H9 (cell line): ENCODE results near the gene PRPF19. TPM values are rescaled to one million over a fixed set of nuclear protein-coding genes. Genes with fewer than 3 reads are reported as not detected.

Source experiments
- DNase-seq: peaks from one replicate; pipeline ENCODE4 v3.0.0-alpha.2; 2017
- H2AFZ ChIP-seq: one replicate; pipeline ENCODE4 v1.6.1; 2013; ENCODE audit warnings: mild to moderate bottlenecking, low read length, control low read depth, moderate library complexity
- H2AK5ac ChIP-seq: 2 replicates; pipeline ENCODE4 v1.6.1; 2013; ENCODE audit warnings: low read length, control low read depth, mixed read lengths; ENCODE audit not compliant: insufficient read length
- H2BK120ac ChIP-seq: one replicate; pipeline ENCODE4 v1.6.1; 2013; ENCODE audit warnings: low read depth, mild to moderate bottlenecking, low read length, control low read depth, inconsistent platforms; ENCODE audit not compliant: poor library complexity, severe bottlenecking
- H2BK12ac ChIP-seq: 2 replicates; pipeline ENCODE4 v1.6.1; 2013; ENCODE audit warnings: low read length, control low read depth, mixed read lengths, low read depth; ENCODE audit not compliant: insufficient read length
- H2BK15ac ChIP-seq: 2 replicates; pipeline ENCODE4 v1.6.1; 2013; ENCODE audit warnings: low read depth, low read length, control low read depth
- H2BK20ac ChIP-seq: one replicate; pipeline ENCODE4 v1.6.1; 2013; ENCODE audit warnings: low read depth, mild to moderate bottlenecking, low read length, control low read depth, inconsistent platforms; ENCODE audit not compliant: poor library complexity, severe bottlenecking
- H2BK5ac ChIP-seq: 2 replicates; pipeline ENCODE4 v1.6.1; 2013; ENCODE audit warnings: low read length, control low read depth, mixed read lengths; ENCODE audit not compliant: insufficient read length
- H3K14ac ChIP-seq: 2 replicates; pipeline ENCODE4 v1.6.1; 2013; ENCODE audit warnings: low read length, control low read depth; ENCODE audit not compliant: insufficient read depth
- H3K18ac ChIP-seq: 2 replicates; pipeline ENCODE4 v1.6.1; 2013; ENCODE audit warnings: low read depth, mild to moderate bottlenecking, mixed read lengths, low read length, control low read depth; ENCODE audit not compliant: insufficient read length
- H3K23ac ChIP-seq: 2 replicates; pipeline ENCODE4 v1.6.1; 2013; ENCODE audit warnings: low read length, control low read depth, mixed read lengths, low read depth; ENCODE audit not compliant: insufficient read length
- H3K23me2 ChIP-seq: 2 replicates; pipeline ENCODE4 v1.6.1; 2013; ENCODE audit warnings: low read depth, mild to moderate bottlenecking, mixed read lengths, low read length, control low read depth; ENCODE audit not compliant: insufficient read length, poor library complexity, severe bottlenecking
- H3K27ac ChIP-seq: 2 replicates; pipeline ENCODE4 v1.5.1; 2013; ENCODE audit warnings: low read length, control low read depth, mixed read lengths, low read depth; ENCODE audit not compliant: insufficient read length
- H3K27me3 ChIP-seq: 2 replicates; pipeline ENCODE4 v1.6.1; 2013; ENCODE audit warnings: low read length, control low read depth, inconsistent platforms; ENCODE audit not compliant: insufficient read depth
- H3K4ac ChIP-seq: 2 replicates; pipeline ENCODE4 v1.6.1; 2013; ENCODE audit warnings: low read depth, mild to moderate bottlenecking, control low read depth, inconsistent platforms, low read length, moderate library complexity
- H3K4me1 ChIP-seq: 2 replicates; pipeline ENCODE4 v1.6.1; 2013; ENCODE audit warnings: low read length, control low read depth, inconsistent platforms; ENCODE audit not compliant: insufficient read depth
- H3K4me2 ChIP-seq: 2 replicates; pipeline ENCODE4 v1.6.1; 2013; ENCODE audit warnings: low read length, control low read depth, mixed read lengths; ENCODE audit not compliant: insufficient read length, insufficient read depth
- H3K56ac ChIP-seq: 2 replicates; pipeline ENCODE4 v1.6.1; 2013; ENCODE audit warnings: low read depth, mild to moderate bottlenecking, mixed read lengths, low read length, control low read depth; ENCODE audit not compliant: insufficient read length
- H3K79me1 ChIP-seq: 2 replicates; pipeline ENCODE4 v1.6.1; 2013; ENCODE audit warnings: low read depth, mild to moderate bottlenecking, moderate library complexity, low read length, control low read depth, inconsistent platforms; ENCODE audit not compliant: insufficient read depth, poor library complexity, severe bottlenecking
- H3K79me2 ChIP-seq: 2 replicates; pipeline ENCODE4 v1.6.1; 2013; ENCODE audit warnings: low read length, control low read depth, inconsistent platforms; ENCODE audit not compliant: insufficient read depth
- H3K9ac ChIP-seq: 2 replicates; pipeline ENCODE4 v1.6.1; 2013; ENCODE audit warnings: low read length, control low read depth, mixed read lengths; ENCODE audit not compliant: insufficient read length; ENCODE audit errors: extremely low read depth
- H3K9me3 ChIP-seq: one replicate; pipeline ENCODE4 v1.6.1; 2013; ENCODE audit warnings: low read depth, low read length, inconsistent platforms; ENCODE audit not compliant: control insufficient read depth
- H3T11ph ChIP-seq: one replicate; pipeline ENCODE4 v1.6.1; 2013; ENCODE audit warnings: mild to moderate bottlenecking, low read length, control low read depth, inconsistent platforms
- H4K20me1 ChIP-seq: one replicate; pipeline ENCODE4 v1.6.1; 2013; ENCODE audit not compliant: control insufficient read depth, insufficient read length, insufficient read depth
- H4K5ac ChIP-seq: 2 replicates; pipeline ENCODE4 v1.6.1; 2013; ENCODE audit warnings: low read depth, mild to moderate bottlenecking, mixed read lengths, low read length, control low read depth; ENCODE audit not compliant: insufficient read length
- H4K8ac ChIP-seq: replicated peaks from 2 replicates; pipeline ENCODE4 v1.6.1; 2013; ENCODE audit warnings: low read length, control low read depth, mixed read lengths, low read depth; ENCODE audit not compliant: insufficient read length
- H4K91ac ChIP-seq: 2 replicates; pipeline ENCODE4 v1.6.1; 2013; ENCODE audit warnings: low read depth, mild to moderate bottlenecking, moderate library complexity, mixed read lengths, low read length, control low read depth; ENCODE audit not compliant: insufficient read length
- H3K27ac Mint-ChIP-seq, 3 experiments: 2 replicates in 2 of 3; 3 replicates in 1 of 3; pipeline ENCODE4 v1.8.0; 2020 to 2021; ENCODE audit warnings: mixed read lengths in 3 of 3, mild to moderate bottlenecking in 1 of 3, moderate library complexity in 1 of 3
- H3K27me3 Mint-ChIP-seq: 2 replicates; pipeline ENCODE4 v1.8.0; 2021; ENCODE audit warnings: low read depth, mild to moderate bottlenecking, moderate library complexity, mixed read lengths
- H3K36me3 Mint-ChIP-seq, 3 experiments: 2 replicates in 2 of 3; 3 replicates in 1 of 3; pipeline ENCODE4 v1.8.0; 2020 to 2021; ENCODE audit warnings: low read depth in 3 of 3, mixed read lengths in 3 of 3; ENCODE audit not compliant: insufficient read depth in 1 of 3
- H3K4me1 Mint-ChIP-seq, 2 experiments: 2 replicates each; pipeline ENCODE4 v1.8.0; 2020; ENCODE audit warnings: mixed read lengths in 2 of 2
- H3K4me3 Mint-ChIP-seq, 2 experiments: 2 replicates in 1 of 2; 3 replicates in 1 of 2; pipeline ENCODE4 v1.8.0; 2020 to 2021; ENCODE audit warnings: mild to moderate bottlenecking in 2 of 2, mixed read lengths in 2 of 2, moderate library complexity in 1 of 2
- H3K9me3 Mint-ChIP-seq, 2 experiments: 2 replicates in 1 of 2; 3 replicates in 1 of 2; pipeline ENCODE4 v1.8.0; 2020; ENCODE audit warnings: mild to moderate bottlenecking in 2 of 2, mixed read lengths in 2 of 2, moderate library complexity in 1 of 2
- CTCF ChIP-seq: fragments of 200-600 bp; sonication (generic); conservative IDR thresholded peaks from 3 replicates; pipeline ENCODE4 v1.8.0; 2021; ENCODE audit warnings: antibody characterized with exemption, mild to moderate bottlenecking
- WGBS: extraction: QIAGEN DNeasy Blood & Tissue Kit; methylation state at CpG from one replicate; pipeline ENCODE4 v1.1.7; 2013; ENCODE audit warnings: missing lambda C conversion rate, low lambda C conversion rate, mixed read lengths; ENCODE audit not compliant: insufficient read length; ENCODE audit errors: extremely low coverage; 5-methylcytosine and 5-hydroxymethylcytosine counted together
- total RNA-seq: library from RNA; stranded (reverse); gene quantifications from 2 replicates; pipeline ENCODE4 v1.2.1, GENCODE V29; 2021

Gene PRPF19
- total RNA-seq, 1 experiment from 2014 or later: 130 TPM

DNA sequence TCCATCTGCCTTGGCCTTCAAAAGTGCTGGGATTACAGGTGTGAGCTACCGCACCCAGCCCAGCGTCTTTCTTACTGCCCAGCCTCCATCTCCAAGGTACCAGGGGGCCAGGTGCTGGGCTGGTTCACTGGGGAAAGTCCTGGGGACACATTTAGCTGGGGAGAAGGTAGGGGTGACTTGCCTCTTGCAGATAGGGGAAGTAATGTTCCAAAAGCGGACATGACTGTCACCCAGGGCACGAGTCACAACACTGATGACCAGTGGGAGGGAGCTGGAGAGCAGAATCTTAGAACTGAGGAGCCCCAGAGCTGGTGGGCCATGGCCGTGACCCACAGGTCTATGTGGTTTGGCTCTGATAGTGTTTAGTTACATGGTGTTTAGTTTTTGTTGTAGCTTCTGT, 48.0 kb upstream of the PRPF19 start:
- Histone ChIP-seq H3K27me3 (no peaks in the 10 kb centered on the region; the same call in 1 of the 2 replicates), H2BK15ac (no peak overlapping the region), H3K9me3 (no peaks in the 10 kb centered on the region), H3K9ac (no peak overlapping the region), H3K4me1 (no peaks in the 10 kb centered on the region), H3T11ph (no peak overlapping the region), H3K14ac (no peak overlapping the region), H3K79me1 (no peaks in the 10 kb centered on the region), H2AK5ac (no peak overlapping the region), H2BK5ac (no peak overlapping the region), H2BK120ac (no peak overlapping the region), H3K27ac (no peak overlapping the region), H3K4ac (no peak overlapping the region), H2BK20ac (no peak overlapping the region), H3K56ac (no peak overlapping the region), H4K20me1 (no peaks in the 10 kb centered on the region), H3K79me2 (no peaks in the 10 kb centered on the region), H3K23ac (no peak overlapping the region), H4K5ac (no peak overlapping the region), H3K18ac (no peak overlapping the region), H4K91ac (no peak overlapping the region), H2BK12ac (no peak overlapping the region), H2AFZ (no peak overlapping the region), H3K23me2 (peaks cover 15% of the 10 kb centered on the region), H3K4me2 (no peak overlapping the region), H4K8ac (no peak overlapping the region)
- no peak for DNase-seq
- Mint-ChIP-seq H3K27ac (no peak overlapping the region), H3K36me3 (no peaks in the 10 kb centered on the region; a peak in 1 of 7 replicates), H3K27me3 (peaks cover 48% of the 10 kb centered on the region), H3K4me3 (no peak overlapping the region), H3K4me1 (peaks cover 14 to 15% of the 10 kb centered on the region in 2 experiments), H3K9me3 (no peaks in the 10 kb centered on the region)
- no peak for TF ChIP-seq CTCF
- WGBS: no CpG with 5 or more reads among the region's 5 CpGs
